ENCODE data around the gene CALN1. TPM values are rescaled to one million over a fixed set of nuclear protein-coding genes. Genes with fewer than 3 reads are reported as not detected.
A peak's percentile ranks its signal among the peaks of the same experiment; 100 is the strongest.

CALN1 gene
- total and polyA plus RNA-seq, 4 donors = 0.14 to 0.84 (median 0.24) TPM

GRCh38 chr7:71752171-71752935 is 659.8 kb downstream of the CALN1 start:
- Histone ChIP-seq H3K27me3 (ENCODE audit: control insufficient read depth in 4 of 4, insufficient read depth in 4 of 4, low read length in 3 of 4) (peaks cover 0 to 2% (median 2%) of the 10 kb centered on the region in 4 donors), H3K9ac (ENCODE audit: low read depth in 1 of 2, low read length in 2 of 2) (no peak overlapping the region), H3K9me3 (ENCODE audit: control insufficient read depth in 4 of 4, low read length in 3 of 4) (peaks cover 0 to 6% (median 2%) of the 10 kb centered on the region in 4 donors), H3K4me1 (ENCODE audit: control insufficient read depth in 4 of 4, insufficient read depth in 4 of 4, low read length in 3 of 4) (peaks cover 2 to 8% (median 3%) of the 10 kb centered on the region in 4 donors), H3K36me3 (ENCODE audit: control insufficient read depth in 4 of 4, insufficient read depth in 3 of 4, low read depth in 1 of 4, low read length in 3 of 4) (no peaks in the 10 kb centered on the region), H3K27ac (ENCODE audit: low read depth in 1 of 2, low read length in 2 of 2) (no peak overlapping the region), H3K4me3 (ENCODE audit: low read depth in 1 of 3, low read length in 3 of 3) (no peak overlapping the region)
- TF ChIP-seq FOXA2 (IDR thresholded peaks at IDR 0.05) (no peak), RAD21 (IDR thresholded peaks at IDR 0.05) (peak; percentile 74 to 84)
- TF ChIP-seq, protein P1, sequence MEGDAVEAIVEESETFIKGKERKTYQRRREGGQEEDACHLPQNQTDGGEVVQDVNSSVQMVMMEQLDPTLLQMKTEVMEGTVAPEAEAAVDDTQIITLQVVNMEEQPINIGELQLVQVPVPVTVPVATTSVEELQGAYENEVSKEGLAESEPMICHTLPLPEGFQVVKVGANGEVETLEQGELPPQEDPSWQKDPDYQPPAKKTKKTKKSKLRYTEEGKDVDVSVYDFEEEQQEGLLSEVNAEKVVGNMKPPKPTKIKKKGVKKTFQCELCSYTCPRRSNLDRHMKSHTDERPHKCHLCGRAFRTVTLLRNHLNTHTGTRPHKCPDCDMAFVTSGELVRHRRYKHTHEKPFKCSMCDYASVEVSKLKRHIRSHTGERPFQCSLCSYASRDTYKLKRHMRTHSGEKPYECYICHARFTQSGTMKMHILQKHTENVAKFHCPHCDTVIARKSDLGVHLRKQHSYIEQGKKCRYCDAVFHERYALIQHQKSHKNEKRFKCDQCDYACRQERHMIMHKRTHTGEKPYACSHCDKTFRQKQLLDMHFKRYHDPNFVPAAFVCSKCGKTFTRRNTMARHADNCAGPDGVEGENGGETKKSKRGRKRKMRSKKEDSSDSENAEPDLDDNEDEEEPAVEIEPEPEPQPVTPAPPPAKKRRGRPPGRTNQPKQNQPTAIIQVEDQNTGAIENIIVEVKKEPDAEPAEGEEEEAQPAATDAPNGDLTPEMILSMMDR (IDR thresholded peaks at IDR 0.05; ENCODE audit: low read depth, low read length, missing input control) = peak; percentile 64
- WGBS = 15% methylated on average over 43 of the region's 43 CpGs
- peak; percentile 61 for DNase-seq (ENCODE audit: low spot score)

DNA sequence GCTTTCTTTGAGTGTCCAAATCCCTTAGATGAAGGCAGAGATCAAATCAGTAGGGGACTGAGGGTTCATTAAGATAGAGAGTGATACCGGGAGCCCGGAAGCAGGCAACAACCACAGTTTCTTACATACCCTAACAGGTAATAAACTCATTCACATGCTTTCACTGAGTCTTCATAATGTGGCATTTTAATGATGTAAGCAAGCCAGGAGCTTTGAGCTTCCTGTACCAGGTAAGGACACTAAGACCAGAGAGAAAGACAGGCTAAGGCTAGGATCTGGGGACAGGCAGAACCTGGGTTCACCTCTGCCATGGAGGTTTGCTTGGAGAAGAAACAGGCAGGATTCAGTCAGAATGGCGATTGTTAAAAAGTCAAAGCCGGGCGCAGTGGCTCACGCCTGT is 661.8 kb downstream of the CALN1 start:
- peaks cover 2 to 8% (median 3%) of the 10 kb centered on the region in 4 donors for H3K4me1 ChIP-seq (ENCODE audit: control insufficient read depth in 4 of 4, insufficient read depth in 4 of 4, low read length in 3 of 4)
- H3K9ac ChIP-seq (ENCODE audit: low read depth in 1 of 2, low read length in 2 of 2) = no peak overlapping the region
- peaks cover 0 to 2% (median 2%) of the 10 kb centered on the region in 4 donors for H3K27me3 ChIP-seq (ENCODE audit: control insufficient read depth in 4 of 4, insufficient read depth in 4 of 4, low read length in 3 of 4)
- DNase-seq (ENCODE audit: low spot score) = no peak
- H3K4me3 ChIP-seq (ENCODE audit: low read depth in 1 of 3, low read length in 3 of 3) = no peak overlapping the region
- WGBS = 93% methylated on average over 6 of the region's 6 CpGs
- peaks cover 1 to 6% (median 3%) of the 10 kb centered on the region in 4 donors for H3K9me3 ChIP-seq (ENCODE audit: control insufficient read depth in 4 of 4, low read length in 3 of 4)
- no peak overlapping the region for H3K27ac ChIP-seq (ENCODE audit: low read depth in 1 of 2, low read length in 2 of 2)
- H3K36me3 ChIP-seq (ENCODE audit: control insufficient read depth in 4 of 4, insufficient read depth in 3 of 4, low read depth in 1 of 4, low read length in 3 of 4) = no peaks in the 10 kb centered on the region
- no peak for TF ChIP-seq SP1 (IDR thresholded peaks at IDR 0.05)
- TF ChIP-seq GABPA (IDR thresholded peaks at IDR 0.05 in 1 of 2, conservative IDR thresholded peaks at IDR 0.05 in 1 of 2) = no peak
- TF ChIP-seq, protein P2, sequence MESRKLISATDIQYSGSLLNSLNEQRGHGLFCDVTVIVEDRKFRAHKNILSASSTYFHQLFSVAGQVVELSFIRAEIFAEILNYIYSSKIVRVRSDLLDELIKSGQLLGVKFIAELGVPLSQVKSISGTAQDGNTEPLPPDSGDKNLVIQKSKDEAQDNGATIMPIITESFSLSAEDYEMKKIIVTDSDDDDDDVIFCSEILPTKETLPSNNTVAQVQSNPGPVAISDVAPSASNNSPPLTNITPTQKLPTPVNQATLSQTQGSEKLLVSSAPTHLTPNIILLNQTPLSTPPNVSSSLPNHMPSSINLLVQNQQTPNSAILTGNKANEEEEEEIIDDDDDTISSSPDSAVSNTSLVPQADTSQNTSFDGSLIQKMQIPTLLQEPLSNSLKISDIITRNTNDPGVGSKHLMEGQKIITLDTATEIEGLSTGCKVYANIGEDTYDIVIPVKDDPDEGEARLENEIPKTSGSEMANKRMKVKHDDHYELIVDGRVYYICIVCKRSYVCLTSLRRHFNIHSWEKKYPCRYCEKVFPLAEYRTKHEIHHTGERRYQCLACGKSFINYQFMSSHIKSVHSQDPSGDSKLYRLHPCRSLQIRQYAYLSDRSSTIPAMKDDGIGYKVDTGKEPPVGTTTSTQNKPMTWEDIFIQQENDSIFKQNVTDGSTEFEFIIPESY (IDR thresholded peaks at IDR 0.05) = no peak
- no peak for TF ChIP-seq FOXA2 (IDR thresholded peaks at IDR 0.05)
- TF ChIP-seq HNF4A (conservative IDR thresholded peaks at IDR 0.05) = no peak
- no peak for TF ChIP-seq EGR1 (IDR thresholded peaks at IDR 0.05; ENCODE audit: low read depth in 2 of 2)
- TF ChIP-seq, protein P1 (IDR thresholded peaks at IDR 0.05; ENCODE audit: low read depth, low read length, missing input control) = no peak
- TF ChIP-seq TAF1 (conservative IDR thresholded peaks at IDR 0.05) = no peak
- TF ChIP-seq RAD21 (IDR thresholded peaks at IDR 0.05) = no peak
- TF ChIP-seq NR2F2 (IDR thresholded peaks at IDR 0.05) = no peak
- TF ChIP-seq RXRA (IDR thresholded peaks at IDR 0.05) = no peak
- TF ChIP-seq HNF4G (IDR thresholded peaks at IDR 0.05) = no peak
- TF ChIP-seq FOXA1 (IDR thresholded peaks at IDR 0.05) = no peak
- no peak for TF ChIP-seq JUND (IDR thresholded peaks at IDR 0.05)
- TF ChIP-seq YY1 (IDR thresholded peaks at IDR 0.05) = no peak
- TF ChIP-seq ATF3 (IDR thresholded peaks at IDR 0.05) = no peak
- TF ChIP-seq, protein P3, sequence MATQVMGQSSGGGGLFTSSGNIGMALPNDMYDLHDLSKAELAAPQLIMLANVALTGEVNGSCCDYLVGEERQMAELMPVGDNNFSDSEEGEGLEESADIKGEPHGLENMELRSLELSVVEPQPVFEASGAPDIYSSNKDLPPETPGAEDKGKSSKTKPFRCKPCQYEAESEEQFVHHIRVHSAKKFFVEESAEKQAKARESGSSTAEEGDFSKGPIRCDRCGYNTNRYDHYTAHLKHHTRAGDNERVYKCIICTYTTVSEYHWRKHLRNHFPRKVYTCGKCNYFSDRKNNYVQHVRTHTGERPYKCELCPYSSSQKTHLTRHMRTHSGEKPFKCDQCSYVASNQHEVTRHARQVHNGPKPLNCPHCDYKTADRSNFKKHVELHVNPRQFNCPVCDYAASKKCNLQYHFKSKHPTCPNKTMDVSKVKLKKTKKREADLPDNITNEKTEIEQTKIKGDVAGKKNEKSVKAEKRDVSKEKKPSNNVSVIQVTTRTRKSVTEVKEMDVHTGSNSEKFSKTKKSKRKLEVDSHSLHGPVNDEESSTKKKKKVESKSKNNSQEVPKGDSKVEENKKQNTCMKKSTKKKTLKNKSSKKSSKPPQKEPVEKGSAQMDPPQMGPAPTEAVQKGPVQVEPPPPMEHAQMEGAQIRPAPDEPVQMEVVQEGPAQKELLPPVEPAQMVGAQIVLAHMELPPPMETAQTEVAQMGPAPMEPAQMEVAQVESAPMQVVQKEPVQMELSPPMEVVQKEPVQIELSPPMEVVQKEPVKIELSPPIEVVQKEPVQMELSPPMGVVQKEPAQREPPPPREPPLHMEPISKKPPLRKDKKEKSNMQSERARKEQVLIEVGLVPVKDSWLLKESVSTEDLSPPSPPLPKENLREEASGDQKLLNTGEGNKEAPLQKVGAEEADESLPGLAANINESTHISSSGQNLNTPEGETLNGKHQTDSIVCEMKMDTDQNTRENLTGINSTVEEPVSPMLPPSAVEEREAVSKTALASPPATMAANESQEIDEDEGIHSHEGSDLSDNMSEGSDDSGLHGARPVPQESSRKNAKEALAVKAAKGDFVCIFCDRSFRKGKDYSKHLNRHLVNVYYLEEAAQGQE (IDR thresholded peaks at IDR 0.05) = no peak
- no peak for TF ChIP-seq MAX (IDR thresholded peaks at IDR 0.05)

Data from liver (tissue), 9 donors.